ENCODE measurements around the gene TMEM30B.
"Not testable (repeated sequence)": the region's sequence is repeated elsewhere in the genome, so short reads cannot be mapped to it uniquely, and the experiment has no call there.

TMEM30B gene, protein sequence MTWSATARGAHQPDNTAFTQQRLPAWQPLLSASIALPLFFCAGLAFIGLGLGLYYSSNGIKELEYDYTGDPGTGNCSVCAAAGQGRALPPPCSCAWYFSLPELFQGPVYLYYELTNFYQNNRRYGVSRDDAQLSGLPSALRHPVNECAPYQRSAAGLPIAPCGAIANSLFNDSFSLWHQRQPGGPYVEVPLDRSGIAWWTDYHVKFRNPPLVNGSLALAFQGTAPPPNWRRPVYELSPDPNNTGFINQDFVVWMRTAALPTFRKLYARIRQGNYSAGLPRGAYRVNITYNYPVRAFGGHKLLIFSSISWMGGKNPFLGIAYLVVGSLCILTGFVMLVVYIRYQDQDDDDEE

GRCh38 chr14:61281186-61281947 is at the start of gene TMEM30B:
TMEM30B (minus strand) TSS chr14:61281338; CDS start chr14:61281147, 191 bp downstream.
- peak; percentile 97 for DNase-seq

DNA sequence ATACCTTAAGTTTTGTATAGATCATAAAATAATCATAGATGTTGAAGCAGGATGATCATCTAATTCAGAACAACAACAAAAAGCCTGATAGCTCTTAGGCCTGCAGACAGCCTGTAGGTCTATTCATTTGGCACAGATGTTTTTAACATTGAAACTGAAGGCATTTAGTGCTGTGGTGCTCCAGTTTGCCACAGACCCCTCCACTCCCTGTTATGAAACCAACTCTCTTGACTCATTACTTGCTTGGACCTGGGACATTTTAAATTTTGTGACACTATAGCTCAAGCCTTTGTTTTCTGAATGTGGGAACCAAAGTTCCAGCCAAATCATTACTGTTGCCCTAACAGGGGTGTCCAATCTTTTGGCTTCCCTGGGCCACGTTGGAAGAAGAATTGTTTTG is 49.4 kb upstream of the TMEM30B start:
- no peak for DNase-seq

DNA sequence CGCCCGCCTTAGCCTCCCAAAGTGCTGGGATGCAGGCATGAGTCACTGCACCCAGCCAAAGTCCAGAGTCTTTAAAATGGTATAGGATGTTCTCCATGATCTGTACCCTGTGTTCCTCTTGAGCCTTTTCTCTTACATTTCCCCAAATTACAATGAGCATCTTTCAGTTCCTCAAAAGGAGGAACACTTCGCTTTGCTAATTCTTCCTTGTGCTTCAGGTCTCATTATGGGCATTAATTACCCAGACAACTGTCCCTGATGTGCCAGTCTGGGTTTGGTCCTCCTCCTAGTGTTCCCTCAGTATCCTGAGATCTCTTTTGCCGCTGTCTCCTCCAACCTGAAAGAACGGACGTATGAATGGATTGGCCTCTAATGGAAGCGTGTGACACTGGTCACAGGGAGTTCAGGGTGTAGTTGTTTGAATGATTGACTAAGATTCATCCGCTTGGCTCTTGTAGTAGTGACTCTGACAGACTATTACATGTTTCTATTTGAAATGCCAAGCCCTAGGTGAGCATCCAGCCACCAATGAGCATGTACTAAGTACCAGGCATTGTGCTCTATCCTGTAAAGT is 48.4 kb upstream of the TMEM30B start:
- DNase-seq = no peak

- DNase-seq = no peak
Measured at GRCh38 chr14:61328626-61329262, 47.6 kb upstream of the TMEM30B start.

DNA sequence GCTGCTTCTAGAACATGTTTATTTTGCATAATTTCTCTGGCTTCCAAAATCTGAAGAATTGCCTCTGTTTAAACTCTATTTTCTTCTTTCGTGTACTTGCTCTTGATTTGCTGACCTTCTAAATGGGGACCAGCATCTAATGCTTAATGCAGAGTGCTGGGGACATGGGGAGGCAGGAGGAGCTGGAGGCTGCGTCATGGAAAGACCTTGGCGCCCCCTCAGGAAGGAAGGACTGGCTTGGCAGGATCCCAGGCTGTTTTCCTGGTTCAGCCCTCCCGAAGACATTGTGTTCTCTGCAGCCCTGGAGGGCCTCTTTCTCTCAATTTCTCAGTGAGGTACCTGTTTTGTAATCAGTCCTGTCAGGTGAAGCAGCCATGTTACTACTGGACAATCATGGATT is 45.7 kb upstream of the TMEM30B start:
- DNase-seq = no peak

GRCh38 chr14:61326146-61326545 is 45.0 kb upstream of the TMEM30B start:
- no peak for DNase-seq

- no peak for DNase-seq
Measured at GRCh38 chr14:61325166-61325565, 44.0 kb upstream of the TMEM30B start.

- no peak for DNase-seq
Measured at GRCh38 chr14:61323970-61324369, 42.8 kb upstream of the TMEM30B start.

DNA sequence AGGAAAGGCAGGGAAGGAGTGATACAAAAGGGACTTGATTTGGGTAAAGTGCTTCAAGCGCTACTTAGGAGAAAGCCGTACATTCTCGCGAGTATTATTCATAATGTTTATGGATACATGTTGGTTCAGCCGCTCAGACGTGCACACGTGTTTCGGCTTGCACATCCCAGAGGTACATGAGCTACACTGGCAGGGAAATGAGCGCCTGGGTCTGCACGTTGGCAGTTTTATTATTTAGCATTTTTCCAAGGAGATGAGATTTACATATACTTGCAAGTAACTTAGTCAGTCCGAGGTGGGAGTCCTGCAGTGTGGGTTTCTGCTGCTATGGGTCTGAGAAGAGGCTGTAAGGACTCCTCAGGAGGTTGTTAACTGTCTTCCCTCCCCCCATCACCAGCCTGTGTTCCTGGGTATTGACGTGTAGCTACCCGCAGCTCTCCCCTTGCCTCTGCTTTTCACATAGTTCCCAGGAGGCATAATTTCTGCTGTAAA is 41.7 kb upstream of the TMEM30B start:
- DNase-seq = peak; percentile 79

GRCh38 chr14:61322011-61322798 is 41.1 kb upstream of the TMEM30B start:
- peak; percentile 79 for DNase-seq

GRCh38 chr14:61321385-61322010 is 40.4 kb upstream of the TMEM30B start, which contains the start of gene PRKCH:
PRKCH (plus strand) TSS chr14:61321579; CDS start chr14:61322102, 523 bp downstream.
- peak; percentile 89 for DNase-seq

DNA sequence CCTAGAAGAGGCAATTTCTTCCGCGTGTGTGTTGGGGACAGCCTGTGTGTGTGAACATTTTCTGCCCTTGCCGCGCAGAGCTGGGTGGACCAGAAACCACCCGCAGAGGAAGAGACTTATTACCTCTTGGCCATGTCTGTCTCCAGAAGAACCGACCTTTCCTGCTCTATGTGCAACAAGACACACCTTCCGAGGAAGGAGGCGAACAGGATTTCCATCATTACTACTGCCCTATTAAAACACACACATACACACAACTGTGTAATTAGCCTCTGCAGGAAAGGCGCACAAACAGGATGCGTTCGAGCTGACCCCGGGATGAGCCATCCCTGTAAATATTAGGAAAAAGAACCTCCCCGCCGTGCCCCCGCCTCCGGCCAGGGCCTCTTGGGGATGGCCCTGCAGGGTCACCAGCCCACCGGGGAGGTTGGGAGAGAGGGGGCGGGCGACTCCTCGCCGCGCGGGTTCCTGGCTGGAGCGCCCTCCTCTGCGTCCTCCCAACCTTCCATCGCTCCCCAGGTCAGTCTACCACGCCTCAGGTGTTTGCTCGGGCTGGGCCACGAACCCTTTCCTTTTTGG is 39.8 kb upstream of the TMEM30B start:
- peak; percentile 60 for DNase-seq

GRCh38 chr14:61320170-61320569 is 39.0 kb upstream of the TMEM30B start:
- not testable (repeated sequence) for DNase-seq

- DNase-seq = no peak
Measured at GRCh38 chr14:61319706-61320105, 38.6 kb upstream of the TMEM30B start.

GRCh38 chr14:61319086-61319485 is 37.9 kb upstream of the TMEM30B start:
- DNase-seq = no peak

DNA sequence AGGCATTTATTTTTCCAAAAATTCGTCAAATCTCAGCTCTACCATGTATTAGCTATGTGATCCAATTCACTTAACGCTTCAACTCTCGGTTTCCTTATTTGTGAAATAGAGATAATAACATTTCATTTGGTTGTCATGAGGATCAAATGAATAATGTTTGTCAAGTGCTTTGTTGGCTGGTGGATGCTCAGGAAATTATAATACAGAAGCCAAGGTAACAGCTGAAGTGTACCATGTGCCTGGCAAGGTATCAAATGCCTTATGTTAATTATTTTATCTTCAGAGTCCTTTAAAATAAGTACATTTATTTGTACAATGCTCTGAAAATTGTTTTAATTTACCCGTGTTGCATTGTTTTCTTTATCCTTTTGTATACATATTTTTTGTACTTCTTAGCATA is 34.2 kb upstream of the TMEM30B start:
- DNase-seq = no peak

DNA sequence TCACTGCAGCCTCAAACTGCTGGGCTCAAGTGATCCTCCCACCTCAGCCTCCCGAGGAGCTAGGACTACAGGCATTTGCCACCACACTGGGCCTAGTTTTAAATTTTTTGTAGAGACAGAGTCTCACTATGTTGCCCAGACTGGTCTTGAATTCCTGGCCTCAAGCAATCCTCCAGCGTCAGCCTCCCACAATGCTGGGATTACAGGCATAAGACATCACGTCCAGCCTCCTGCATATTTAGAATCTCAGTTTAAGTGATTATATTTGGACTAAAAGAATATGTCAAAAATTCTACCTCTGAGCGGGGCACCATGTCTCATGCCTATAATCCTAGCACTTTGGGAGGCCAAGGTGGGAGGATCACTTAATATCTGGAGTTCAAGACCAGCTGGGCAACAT is 27.6 kb upstream of the TMEM30B start:
- not testable (repeated sequence) for DNase-seq

- DNase-seq = no peak
Measured at GRCh38 chr14:61308198-61308597, 27.1 kb upstream of the TMEM30B start.

DNA sequence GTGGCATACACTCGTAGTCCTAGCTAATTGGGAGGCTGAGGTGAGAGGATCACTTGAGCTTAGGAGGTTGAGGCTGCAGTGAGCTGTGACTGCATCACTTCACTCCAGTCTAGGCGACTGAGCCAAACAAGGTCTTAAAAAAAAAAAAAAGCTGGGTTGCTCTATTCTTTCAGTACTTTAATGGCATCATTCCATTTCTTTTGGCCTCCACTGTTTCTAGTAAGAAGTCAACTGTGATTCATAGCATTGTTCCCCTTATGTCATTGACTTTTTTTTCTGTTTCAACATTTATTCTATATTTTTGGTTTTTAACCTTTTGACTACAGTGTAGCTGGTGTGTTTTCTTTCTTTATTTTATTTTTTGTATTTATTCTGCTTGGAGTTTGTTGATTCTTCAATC is 23.6 kb upstream of the TMEM30B start:
- no peak for DNase-seq

DNA sequence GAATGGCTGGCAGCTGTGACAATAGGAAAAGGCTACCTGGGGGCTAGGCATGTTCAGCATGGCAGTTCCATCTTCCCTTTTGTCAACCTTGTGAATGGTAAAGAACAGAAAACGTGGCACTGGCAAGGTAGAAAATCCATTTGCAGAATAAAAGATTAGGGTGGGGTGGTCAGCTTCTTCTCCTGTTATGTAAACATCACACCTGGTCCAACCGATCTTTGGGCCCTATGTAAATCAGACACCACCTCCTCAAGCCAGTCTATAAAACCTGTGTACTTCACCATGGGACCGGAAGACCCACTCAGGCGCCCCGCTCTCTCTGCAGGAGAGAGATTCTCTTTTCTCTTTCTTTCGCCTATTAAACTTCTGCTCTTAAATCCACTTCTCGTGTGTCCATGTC is 19.6 kb upstream of the TMEM30B start:
- DNase-seq = no peak

DNA sequence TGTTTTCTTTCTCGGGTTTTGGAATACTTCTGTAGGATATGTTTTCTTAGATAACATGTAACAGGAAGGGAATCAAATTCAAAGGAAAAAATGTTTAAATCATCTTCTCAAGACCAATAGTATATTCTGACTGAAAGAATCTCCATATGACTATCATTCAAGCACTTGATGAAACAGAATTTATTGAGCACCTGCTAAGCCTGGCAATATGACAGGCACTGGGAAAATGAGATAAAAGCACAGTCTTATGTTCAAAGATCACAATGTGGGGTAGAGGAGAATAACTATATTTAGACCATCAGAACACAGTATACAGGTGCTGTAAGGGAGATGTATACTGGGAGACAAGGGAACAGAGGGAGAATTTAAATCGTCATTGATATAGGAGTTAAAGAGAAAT is 19.1 kb upstream of the TMEM30B start:
- no peak for DNase-seq

All from DMS53 (cell line).